MCF 10A (cell line): ENCODE results near the gene RPL13. TPM values are rescaled to one million over a fixed set of nuclear protein-coding genes. Genes with fewer than 3 reads are reported as not detected.

Experiments
- Bru-seq: library from RNA; stranded (reverse); fragments of 400-500 nt; gene quantifications from one replicate; lab custom pipeline; 2021; lab: Mats Ljungman, UMichigan
- BruChase-seq, 2 experiments: library from RNA; stranded (reverse); fragments of 400-500 nt; gene quantifications; one replicate each; lab custom pipeline; 2021; lab: Mats Ljungman, UMichigan
- BruUV-seq: library from RNA; stranded (reverse); fragments of 400-500 nt; replicated peaks from 2 replicates; lab custom pipeline; 2021; lab: Mats Ljungman, UMichigan
- CTCF ChIA-PET: fragments of 300-600 bp; sonication (Branson Sonifier 250); formaldehyde crosslinking; extraction: SDS; loops from one replicate; lab custom pipeline; 2021; ENCODE audit warnings: antibody characterized with exemption, inconsistent platforms; lab: Yijun Ruan, JAX
- POLR2A ChIA-PET: fragments of 300-600, 350-650 bp; sonication (Branson Sonifier 250); formaldehyde crosslinking; extraction: SDS; loops from one replicate; lab custom pipeline; 2020; ENCODE audit warnings: antibody characterized with exemption, inconsistent platforms; lab: Yijun Ruan, JAX
- DNase-seq: peaks from one replicate; pipeline ENCODE4 v3.0.0-alpha.2; 2018; ENCODE audit not compliant: unreplicated experiment
- H3K27ac Mint-ChIP-seq: one replicate; pipeline ENCODE4 v1.8.0; 2022; ENCODE audit warnings: mild to moderate bottlenecking, low read depth, mixed read lengths; ENCODE audit not compliant: unreplicated experiment
- H3K27me3 Mint-ChIP-seq: one replicate; pipeline ENCODE4 v1.8.0; 2022; ENCODE audit warnings: mixed read lengths; ENCODE audit not compliant: insufficient read depth, unreplicated experiment
- H3K36me3 Mint-ChIP-seq: one replicate; pipeline ENCODE4 v1.8.0; 2022; ENCODE audit warnings: mild to moderate bottlenecking, moderate library complexity, mixed read lengths; ENCODE audit not compliant: insufficient read depth, unreplicated experiment
- H3K4me1 Mint-ChIP-seq: one replicate; pipeline ENCODE4 v1.8.0; 2022; ENCODE audit warnings: mixed read lengths; ENCODE audit not compliant: insufficient read depth, unreplicated experiment
- H3K4me3 Mint-ChIP-seq: one replicate; pipeline ENCODE4 v1.8.0; 2022; ENCODE audit warnings: mild to moderate bottlenecking, moderate library complexity, mixed read lengths; ENCODE audit not compliant: unreplicated experiment
- H3K9me3 Mint-ChIP-seq: one replicate; pipeline ENCODE4 v1.8.0; 2022; ENCODE audit warnings: mixed read lengths; ENCODE audit not compliant: unreplicated experiment
- intact Hi-C: fragments of 100-400 bp; cut with micrococcal nuclease; formaldehyde crosslinking; loops from 2 replicates; pipeline ENCODE4 v1.14.1; 2022
- long read RNA-seq: library from polyadenylated mRNA; stranded (forward); transcript quantifications from one replicate; pipeline ENCODE4 v2.0.0, GENCODE V29; 2022
- total RNA-seq: library from RNA; stranded (reverse); gene quantifications from 2 replicates; pipeline ENCODE4 v1.2.3, GENCODE V29; 2022
- TF ChIP-seq, protein P1 (sequence below): fragments of 200-600 bp; IDR thresholded peaks from one replicate; pipeline ENCODE4 v1.8.0; 2022; ENCODE audit warnings: antibody characterized with exemption, mild to moderate bottlenecking; ENCODE audit not compliant: unreplicated experiment

Gene RPL13
- 3,133 and 3,148 TPM in 2 replicates for total RNA-seq
- Bru-seq, nascent RNA, result percentile 99 among the genes with signal in this experiment
- BruChase-seq, experiment 1, labeled RNA remaining after a 6-hour chase, result percentile 98 among the genes with signal in this experiment
- BruChase-seq, experiment 2, labeled RNA remaining after a 2-hour chase, result percentile 97 among the genes with signal in this experiment
- long read RNA-seq, full-length matches to known transcripts, result 2,490 of 2,567 reads
- long read RNA-seq, partial matches to known transcripts, result 26 of 2,567 reads
- long read RNA-seq, other reads (novel, unspliced or antisense), result 51 of 2,567 reads

DNA sequence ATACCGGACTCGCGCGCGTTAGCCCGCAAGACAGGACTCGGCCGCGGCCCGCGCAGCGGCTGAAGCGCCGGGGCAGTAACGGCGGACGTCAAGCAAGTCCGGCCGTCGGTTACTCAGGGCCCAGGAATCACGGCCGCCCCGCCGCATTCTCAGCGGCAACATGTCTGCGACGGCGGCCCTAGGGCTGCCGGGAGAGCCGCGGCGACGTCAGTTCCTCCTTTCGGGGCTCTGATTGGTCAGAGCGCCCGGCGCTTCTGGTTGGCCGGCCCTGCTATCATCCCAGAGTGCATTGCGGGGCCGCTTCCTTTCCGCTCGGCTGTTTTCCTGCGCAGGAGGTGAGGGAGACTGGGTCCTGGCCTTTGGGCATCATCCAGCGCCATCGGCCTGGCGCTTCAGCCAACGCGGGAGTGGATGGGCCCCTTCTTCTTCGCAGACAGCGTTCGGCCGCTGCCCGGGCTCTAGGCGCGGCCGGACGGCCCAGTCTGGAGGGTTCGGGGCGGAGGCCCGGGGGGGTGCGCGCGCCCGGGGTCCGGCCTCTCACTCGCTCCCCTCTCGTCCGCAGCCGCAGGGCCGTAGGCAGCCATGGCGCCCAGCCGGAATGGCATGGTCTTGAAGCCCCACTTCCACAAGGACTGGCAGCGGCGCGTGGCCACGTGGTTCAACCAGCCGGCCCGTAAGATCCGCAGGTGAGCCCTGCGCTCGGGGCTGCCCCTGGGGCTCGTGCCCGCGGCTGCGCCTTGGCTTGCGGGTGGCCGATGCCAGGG is at the start of gene RPL13:
Gene RPL13, plus strand, starts transcription at position 305 of the 764 bp plus-strand sequence. Its CDS starts 278 bp downstream, at position 583.
- H3K27me3 Mint-ChIP-seq, result no peaks in the 10 kb centered on the region
- no peaks in the 10 kb centered on the region for H3K9me3 Mint-ChIP-seq
- H3K27ac Mint-ChIP-seq, result peak within 1 kb of the TSS; percentile 99
- H3K4me1 Mint-ChIP-seq, result peaks cover 24% of the 10 kb centered on the region
- H3K36me3 Mint-ChIP-seq, result peaks cover 66% of the 10 kb centered on the region
- TF ChIP-seq, protein P1, sequence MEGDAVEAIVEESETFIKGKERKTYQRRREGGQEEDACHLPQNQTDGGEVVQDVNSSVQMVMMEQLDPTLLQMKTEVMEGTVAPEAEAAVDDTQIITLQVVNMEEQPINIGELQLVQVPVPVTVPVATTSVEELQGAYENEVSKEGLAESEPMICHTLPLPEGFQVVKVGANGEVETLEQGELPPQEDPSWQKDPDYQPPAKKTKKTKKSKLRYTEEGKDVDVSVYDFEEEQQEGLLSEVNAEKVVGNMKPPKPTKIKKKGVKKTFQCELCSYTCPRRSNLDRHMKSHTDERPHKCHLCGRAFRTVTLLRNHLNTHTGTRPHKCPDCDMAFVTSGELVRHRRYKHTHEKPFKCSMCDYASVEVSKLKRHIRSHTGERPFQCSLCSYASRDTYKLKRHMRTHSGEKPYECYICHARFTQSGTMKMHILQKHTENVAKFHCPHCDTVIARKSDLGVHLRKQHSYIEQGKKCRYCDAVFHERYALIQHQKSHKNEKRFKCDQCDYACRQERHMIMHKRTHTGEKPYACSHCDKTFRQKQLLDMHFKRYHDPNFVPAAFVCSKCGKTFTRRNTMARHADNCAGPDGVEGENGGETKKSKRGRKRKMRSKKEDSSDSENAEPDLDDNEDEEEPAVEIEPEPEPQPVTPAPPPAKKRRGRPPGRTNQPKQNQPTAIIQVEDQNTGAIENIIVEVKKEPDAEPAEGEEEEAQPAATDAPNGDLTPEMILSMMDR, result no peak
- peak within 1 kb of the TSS; percentile 91 for H3K4me3 Mint-ChIP-seq
- TSS peak; percentile 47 for BruUV-seq
- intact Hi-C loops, result no loop called here
- DNase-seq, result peak; percentile 96
- ChIA-PET POLR2A (interaction anchor here (0.9 to 2.3 kb wide), 8 partner anchors 41 to 248 kb away, joined by 3 to 26 read pairs (median 5); partner anchors contain the start of genes CHMP1A, SPATA33 and SPG7), CTCF (no interaction called here)

DNA sequence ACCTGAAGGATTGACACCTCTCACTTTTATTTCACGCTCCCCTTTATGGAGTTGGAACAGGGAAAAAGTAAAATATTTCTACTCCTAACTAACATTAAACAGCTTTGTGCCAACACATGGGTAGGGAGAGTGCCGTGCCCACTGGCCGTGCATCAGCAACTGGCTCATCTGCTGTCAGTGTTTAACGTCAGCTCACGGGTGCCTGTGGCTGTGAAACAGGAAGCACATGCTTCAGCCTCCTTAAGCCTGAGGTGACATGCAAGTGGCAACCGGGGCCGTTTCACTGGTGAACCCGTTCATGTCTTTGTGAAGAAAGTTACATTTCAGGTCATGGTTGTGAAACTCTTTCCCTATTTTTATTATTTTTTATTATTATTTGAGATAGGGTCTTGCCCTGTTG is 49.1 kb upstream of the RPL13 start:
- POLR2A ChIA-PET, result interaction anchor here (1.0 to 4.8 kb wide), 2 partner anchors 34 to 48 kb away, joined by 3 to 26 read pairs; no protein-coding TSS in a partner anchor
- intact Hi-C loops, result no loop called here
- TF ChIP-seq, protein P1, result no peak
- H3K4me3 Mint-ChIP-seq, result no peak overlapping the region
- H3K36me3 Mint-ChIP-seq, result peaks cover 63% of the 10 kb centered on the region
- CTCF ChIA-PET, result interaction anchor here (0.6 kb wide), 1 partner anchor 791 kb away, joined by 6 read pairs; no protein-coding TSS in a partner anchor
- no TSS peak for BruUV-seq
- H3K9me3 Mint-ChIP-seq, result no peaks in the 10 kb centered on the region
- no peaks in the 10 kb centered on the region for H3K27me3 Mint-ChIP-seq
- no peak for DNase-seq
- H3K4me1 Mint-ChIP-seq, result no peaks in the 10 kb centered on the region
- no peak overlapping the region for H3K27ac Mint-ChIP-seq

DNA sequence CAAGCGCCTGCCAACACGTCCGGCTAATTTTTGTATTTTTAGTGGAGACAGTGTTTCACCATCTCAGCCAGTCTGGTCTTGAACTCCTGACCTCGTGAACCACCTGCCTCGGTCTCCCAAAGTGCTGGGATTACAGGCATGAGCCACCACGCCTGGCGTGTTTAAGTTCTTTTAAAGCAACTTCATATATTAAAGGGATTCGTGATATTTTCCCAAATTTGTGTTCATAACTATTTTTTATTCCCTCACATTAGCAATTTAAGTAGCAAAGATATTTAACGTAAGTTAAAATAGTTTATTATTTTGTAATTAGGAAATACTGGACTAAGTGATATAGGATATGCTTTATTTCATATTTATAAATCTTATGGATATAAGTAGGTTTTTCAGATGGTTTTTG is 48.0 kb upstream of the RPL13 start:
- H3K36me3 Mint-ChIP-seq, result peaks cover 74% of the 10 kb centered on the region
- BruUV-seq, result no TSS peak
- CTCF ChIA-PET, result interaction anchor here (0.7 kb wide), 1 partner anchor 253 kb away, joined by 3 read pairs; no protein-coding TSS in a partner anchor

More for the DNA sequence above, 48.0 kb upstream of the RPL13 start:
- Mint-ChIP-seq H3K4me3 (no peak overlapping the region), H3K27ac (no peak overlapping the region), H3K27me3 (no peaks in the 10 kb centered on the region), H3K9me3 (no peaks in the 10 kb centered on the region), H3K4me1 (no peaks in the 10 kb centered on the region)
- POLR2A ChIA-PET, result no interaction called here
- intact Hi-C loops, result no loop called here
- TF ChIP-seq, protein P1, result no peak
- no peak for DNase-seq
